Measurements from ENCODE around the gene ASIC3.

The ASIC3 gene

DNA sequence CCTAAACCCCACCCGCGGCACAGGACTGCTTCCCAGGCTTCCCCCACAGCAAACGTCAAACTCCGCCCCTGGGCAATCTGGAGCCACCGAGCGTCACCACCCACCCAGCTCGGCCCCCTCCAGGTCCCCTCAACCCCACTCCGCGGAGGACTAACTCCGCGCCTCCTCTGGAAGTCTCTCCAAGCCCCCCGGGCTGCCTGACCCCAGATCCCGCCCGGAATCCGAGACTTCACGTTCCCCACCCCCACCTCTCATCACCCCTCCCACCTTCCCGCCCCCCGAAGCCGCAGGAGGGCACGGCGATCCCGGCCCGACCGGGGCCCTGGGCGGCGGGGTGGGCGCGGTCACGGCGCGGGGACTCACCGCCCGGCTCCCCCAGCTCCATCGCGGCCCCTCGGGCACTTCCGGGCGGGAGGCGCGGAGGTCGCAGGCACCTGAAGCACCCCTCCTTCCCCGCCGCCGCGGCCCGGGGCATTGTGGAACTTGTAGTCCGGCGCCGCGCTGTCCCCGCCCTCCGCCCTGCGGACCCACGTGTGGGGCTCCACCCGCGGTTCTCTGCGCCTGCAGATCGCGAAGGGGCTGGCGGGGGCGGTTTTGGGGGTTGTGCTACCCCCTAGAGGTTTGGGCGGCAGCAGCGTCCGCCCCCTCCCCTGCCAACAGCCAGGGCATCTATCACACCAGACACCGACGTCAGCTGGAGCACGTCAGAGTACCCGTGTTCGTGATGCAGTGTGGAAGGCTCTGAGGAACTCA, 34.9 kb downstream of the ASIC3 start, which contains the start of gene TMUB1:
TMUB1 (minus strand) TSS at position 423 of the 753 bp plus-strand sequence. CDS start 930 bp downstream, outside the sequence.
- in situ Hi-C loops (cut with HindIII; ENCODE audit: low sequenced_read_pairs): no loop called here

DNA sequence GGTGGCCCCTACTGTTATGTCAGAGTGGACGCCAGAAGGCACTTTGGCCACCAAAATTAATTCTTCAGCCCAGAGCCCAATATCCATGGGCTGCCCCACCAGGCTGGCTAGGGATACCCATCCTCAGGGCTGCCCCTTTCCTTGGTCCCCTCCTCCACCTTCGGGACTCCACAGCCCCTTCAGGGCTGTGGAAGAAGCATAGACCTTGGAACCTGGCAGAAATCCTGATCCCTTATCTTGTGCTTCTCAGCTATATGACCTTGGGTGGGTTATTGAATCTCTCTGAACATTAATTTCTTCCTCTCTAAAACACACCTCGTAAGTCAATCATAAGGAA, 35.5 kb downstream of the ASIC3 start:
- in situ Hi-C loops (cut with HindIII; ENCODE audit: low sequenced_read_pairs): no loop called here

- in situ Hi-C loops (cut with HindIII; ENCODE audit: low sequenced_read_pairs): no loop called here
Observed at GRCh38 chr7:151085329-151085690, 37.0 kb downstream of the ASIC3 start.

- in situ Hi-C loops (cut with HindIII; ENCODE audit: low sequenced_read_pairs): no loop called here
Observed at GRCh38 chr7:151085691-151086620, 37.6 kb downstream of the ASIC3 start, which contains the start of gene AGAP3. Gene AGAP3, plus strand, starts transcription at chr7:151086475. Its CDS starts 267 bp downstream, at chr7:151086742.

- in situ Hi-C loops (cut with HindIII; ENCODE audit: low sequenced_read_pairs): no loop called here
Observed at GRCh38 chr7:151086802-151087244, 38.5 kb downstream of the ASIC3 start.

GRCh38 chr7:151087245-151088018, 39.1 kb downstream of the ASIC3 start:
- in situ Hi-C loops (cut with HindIII; ENCODE audit: low sequenced_read_pairs): no loop called here

- in situ Hi-C loops (cut with HindIII; ENCODE audit: low sequenced_read_pairs): no loop called here
Observed at GRCh38 chr7:151088019-151088855, 39.9 kb downstream of the ASIC3 start.

DNA sequence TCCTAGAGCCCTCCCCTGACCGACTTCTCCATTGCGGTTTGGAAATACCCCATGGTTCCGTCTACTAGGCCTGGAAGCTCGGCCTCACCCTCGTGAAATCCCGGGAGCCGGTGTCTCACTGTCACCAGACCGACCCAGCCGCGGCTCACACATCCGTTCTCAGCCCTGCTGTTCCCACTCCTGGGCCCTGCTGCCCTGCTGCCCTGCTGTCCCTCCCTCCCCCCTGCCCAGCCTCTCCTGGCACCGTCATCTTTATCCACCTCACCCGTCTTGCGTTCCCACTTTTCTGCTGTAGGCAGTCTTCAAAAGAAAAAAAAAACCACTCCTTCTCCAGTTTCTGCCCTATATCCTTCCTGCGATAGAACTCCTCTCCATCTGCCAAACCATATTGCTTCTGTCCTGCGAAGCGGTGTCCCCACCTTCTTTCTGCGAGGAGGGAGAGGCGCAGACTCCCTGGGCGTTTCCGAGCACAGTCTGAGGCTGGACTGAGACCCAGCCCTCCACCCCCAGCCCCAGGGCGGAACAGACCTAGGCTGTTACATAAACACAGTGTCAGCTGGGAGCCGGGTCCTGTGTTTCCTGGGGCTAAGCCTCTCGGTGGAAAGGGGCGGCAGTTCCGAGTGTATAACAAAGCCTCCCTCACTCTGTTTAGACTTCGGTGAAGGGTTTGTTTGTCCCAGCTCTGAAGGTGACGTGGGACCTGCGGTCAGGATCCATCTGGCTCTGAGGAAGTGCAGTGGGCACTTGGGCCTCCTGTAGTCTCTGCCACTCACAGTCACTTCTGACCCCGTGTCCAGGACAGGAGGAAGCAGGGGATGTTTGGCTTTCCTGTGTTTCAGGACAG, 40.7 kb downstream of the ASIC3 start:
- in situ Hi-C loops (cut with HindIII; ENCODE audit: low sequenced_read_pairs): no loop called here

- in situ Hi-C loops (cut with HindIII; ENCODE audit: low sequenced_read_pairs): no loop called here
Observed at GRCh38 chr7:151089893-151090730, 41.8 kb downstream of the ASIC3 start.

- in situ Hi-C loops (cut with HindIII; ENCODE audit: low sequenced_read_pairs): no loop called here
Observed at GRCh38 chr7:151091003-151091402, 42.7 kb downstream of the ASIC3 start.

DNA sequence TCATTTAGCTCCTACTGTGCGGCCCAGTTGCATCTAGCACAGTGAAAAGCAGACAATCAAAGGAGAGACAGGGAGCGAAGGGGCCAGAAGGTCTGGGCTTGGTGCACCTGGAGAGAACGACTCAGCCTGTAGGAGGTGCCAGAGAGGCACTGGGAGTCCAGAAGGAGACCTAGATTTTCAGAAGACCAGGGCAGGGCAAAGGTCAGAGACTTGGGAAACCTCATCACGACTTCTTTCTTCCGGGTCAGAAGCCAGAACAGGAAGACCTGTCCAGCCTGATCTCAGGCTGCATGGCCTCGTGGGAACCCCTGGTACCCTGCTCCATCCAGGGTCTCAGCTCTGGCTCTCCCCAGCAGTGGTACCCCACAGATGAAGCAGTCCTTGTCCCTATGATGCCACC, 43.1 kb downstream of the ASIC3 start:
- in situ Hi-C loops (cut with HindIII; ENCODE audit: low sequenced_read_pairs): no loop called here

GRCh38 chr7:151091988-151092387, 43.7 kb downstream of the ASIC3 start:
- in situ Hi-C loops (cut with HindIII; ENCODE audit: low sequenced_read_pairs): no loop called here

GRCh38 chr7:151093748-151094147, 45.4 kb downstream of the ASIC3 start:
- in situ Hi-C loops (cut with HindIII; ENCODE audit: low sequenced_read_pairs): no loop called here

GRCh38 chr7:151094675-151095074, 46.3 kb downstream of the ASIC3 start:
- in situ Hi-C loops (cut with HindIII; ENCODE audit: low sequenced_read_pairs): no loop called here

DNA sequence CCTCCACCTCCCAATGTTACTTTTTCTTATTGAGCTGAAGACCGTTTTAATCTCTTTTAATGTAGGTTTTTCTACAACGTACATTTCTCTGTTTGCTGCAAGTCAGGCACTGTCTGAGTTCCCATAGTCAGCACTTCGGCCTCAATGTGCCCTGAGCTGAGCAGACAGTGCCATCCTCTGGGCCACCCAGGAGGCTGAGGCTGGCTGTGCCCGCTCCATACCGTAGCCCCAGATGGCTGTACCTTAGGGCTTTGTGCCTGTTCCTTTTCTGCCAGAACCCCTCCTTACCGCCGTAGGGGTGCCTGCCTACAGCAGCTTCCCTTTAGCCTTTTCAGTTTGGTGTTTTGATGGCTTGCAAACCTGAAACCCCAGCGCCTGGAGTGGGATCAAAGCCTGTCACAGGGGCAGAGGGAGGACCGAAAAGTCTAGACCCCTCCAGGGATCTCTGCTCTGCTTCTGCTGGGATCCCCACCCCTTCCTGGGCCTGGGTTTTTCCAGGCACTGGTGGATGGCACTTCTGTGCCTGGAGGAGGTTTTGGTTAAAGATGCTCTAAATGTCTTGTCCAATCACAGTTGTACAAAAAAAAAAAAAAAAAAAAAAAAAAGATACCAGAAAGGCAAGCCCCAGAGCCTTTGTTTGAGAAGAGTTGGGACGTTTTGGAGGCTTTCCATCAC, 46.9 kb downstream of the ASIC3 start:
- in situ Hi-C loops (cut with HindIII; ENCODE audit: low sequenced_read_pairs): no loop called here

GRCh38 chr7:151095828-151096475, 47.6 kb downstream of the ASIC3 start:
- in situ Hi-C loops (cut with HindIII; ENCODE audit: low sequenced_read_pairs): no loop called here

DNA sequence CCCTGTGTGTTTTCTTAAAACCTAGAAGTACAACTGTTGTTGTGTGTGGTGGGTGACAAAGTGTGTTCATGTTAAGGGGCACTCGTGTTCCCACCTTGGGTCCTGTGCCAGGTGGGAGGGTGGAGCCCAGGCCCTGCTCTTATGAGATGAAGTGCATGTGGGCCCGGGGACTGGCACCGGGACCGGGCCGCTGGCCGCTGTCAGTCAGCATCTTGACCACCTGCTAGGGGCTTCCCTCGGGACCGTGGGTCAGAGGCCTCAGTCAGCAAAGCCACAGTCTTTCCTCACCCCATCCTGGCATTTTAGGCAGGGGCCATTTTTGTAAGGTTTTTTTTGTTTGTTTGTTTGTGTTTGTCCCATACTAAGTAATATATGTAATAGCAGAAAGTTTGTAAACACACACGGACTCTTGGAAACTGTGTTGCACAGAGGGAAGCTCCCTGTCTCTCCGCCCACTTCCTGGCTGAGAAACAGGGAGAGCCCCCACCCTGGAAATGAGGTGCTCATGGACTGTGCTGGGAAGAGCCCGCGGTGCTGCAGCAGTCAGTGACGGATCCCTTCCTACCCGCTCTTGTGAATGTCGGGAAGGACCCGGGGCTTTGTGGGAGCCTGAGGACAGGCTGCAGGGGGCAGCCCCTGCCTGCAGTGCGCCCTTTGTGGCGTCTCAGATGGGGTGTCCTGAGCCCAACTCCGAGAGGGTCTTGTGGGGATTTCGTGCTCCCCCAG, 51.3 kb downstream of the ASIC3 start:
- in situ Hi-C loops (cut with HindIII; ENCODE audit: low sequenced_read_pairs): no loop called here
